ENCODE measurements around the gene HELQ. TPM values are rescaled to one million over a fixed set of nuclear protein-coding genes. Genes with fewer than 3 reads are reported as not detected.

The HELQ gene
- total RNA-seq, 1 donor from 2014 or later = 14.5 TPM

DNA sequence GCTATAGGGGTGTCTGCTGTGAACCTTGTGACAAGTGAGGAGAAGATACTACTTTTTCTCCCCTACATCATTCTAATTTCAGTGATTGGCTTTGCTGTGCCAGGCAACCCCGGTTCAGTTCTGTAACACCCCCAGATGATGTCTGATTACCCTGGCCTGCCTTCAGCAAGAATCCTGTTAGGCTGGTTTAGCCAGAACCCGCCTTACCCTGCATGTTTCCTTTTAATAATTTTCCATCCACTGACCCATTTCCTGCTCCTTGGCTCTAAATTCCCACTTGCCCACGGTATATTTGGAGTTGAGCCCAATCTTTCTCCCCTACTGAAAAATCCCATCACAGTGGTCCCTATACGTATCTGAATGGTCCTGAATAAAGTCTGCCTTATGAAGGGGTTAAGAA lies 74.5 kb downstream of the HELQ start:
- intact Hi-C loops (cut with micrococcal nuclease) = no loop called here

DNA sequence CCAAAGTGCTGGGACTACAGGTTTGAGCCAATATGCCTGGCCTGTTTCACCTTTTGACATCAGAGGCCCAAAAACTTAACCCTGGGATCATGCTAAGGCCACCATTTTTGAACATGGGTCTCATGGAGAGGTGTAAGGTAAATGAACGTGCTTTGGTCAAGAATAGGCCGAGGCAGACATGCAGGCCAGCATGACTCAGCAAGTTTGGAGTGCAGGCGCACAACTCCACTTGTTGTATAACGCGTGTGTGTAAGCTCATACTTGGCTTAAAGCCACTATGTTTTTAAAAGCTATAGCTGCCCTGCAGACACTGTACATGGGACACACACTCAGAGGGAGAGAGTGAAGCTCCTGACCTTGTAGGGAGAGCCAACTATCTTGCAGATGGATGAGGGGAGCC lies 77.2 kb downstream of the HELQ start:
- intact Hi-C loops (cut with micrococcal nuclease) = no loop called here

DNA sequence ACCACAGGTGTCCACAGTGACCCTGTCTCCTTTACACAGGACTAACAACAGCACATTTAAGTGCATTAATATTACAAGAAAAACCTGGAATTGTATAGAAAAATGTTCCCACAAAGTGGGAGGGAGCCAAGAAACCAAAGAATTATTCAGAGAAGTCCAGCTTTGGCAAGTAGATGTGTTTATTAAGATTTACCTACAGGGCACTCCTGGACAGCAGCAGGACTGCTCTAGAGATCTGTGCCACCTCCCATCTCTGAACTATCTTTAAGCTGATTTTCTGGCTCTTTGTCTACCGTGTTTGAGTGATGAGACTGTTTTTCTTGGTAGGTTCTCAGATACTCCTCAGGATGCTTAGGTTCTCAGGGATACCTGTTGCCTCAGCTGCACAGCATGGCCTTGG lies 82.7 kb downstream of the HELQ start:
- intact Hi-C loops (cut with micrococcal nuclease) = no loop called here

DNA sequence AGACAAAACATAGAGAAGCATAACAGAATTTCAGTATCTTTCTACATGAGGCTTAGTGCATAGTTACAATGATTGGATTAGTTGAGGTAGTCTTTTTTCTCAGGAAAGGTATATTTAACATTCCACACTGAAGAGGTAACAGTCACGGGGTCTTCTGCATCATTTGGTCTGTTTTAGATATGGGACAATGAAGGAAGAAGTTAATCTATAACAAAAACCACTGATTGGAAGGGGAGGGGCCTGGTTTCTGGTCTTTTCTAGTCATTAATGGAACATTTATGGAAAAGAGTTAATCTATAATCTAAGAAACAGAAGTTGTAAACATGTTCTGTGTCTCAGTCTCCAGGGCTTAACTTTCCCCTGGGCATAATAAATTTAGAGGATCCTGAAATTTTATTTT lies 83.7 kb downstream of the HELQ start:
- intact Hi-C loops (cut with micrococcal nuclease) = no loop called here

DNA sequence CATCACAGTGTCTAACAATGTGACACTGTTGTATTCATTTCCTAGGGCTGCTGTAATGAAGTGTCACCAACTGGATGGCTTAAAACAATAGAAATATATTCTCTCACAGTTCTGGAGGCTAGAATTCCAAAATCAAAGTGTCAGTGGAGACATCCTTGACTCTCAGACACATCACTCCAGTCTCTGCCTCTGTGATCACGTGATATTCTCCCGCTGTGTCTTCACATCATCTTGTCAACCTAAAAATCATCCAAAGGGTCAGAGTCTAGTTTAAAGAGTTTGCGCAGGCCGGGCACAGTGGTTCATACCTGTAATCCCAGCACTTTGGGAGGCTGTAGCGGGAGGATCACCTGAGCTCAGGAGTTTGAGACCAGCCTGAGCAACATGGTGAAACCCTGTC lies 84.4 kb downstream of the HELQ start:
- intact Hi-C loops (cut with micrococcal nuclease) = no loop called here

DNA sequence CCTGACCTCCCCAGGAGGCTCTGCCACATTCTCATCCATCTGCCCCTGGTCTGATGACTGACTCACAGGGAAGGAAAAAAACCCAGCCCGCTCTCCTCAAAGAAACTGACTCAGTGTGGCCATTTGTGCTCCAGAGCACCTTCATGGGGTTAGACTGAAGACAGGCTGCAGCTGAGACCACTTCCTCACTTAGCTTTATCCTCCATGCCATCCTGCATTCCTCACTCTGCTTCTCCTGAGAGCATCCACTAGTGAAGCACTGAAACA lies 85.0 kb downstream of the HELQ start:
- intact Hi-C loops (cut with micrococcal nuclease) = no loop called here

DNA sequence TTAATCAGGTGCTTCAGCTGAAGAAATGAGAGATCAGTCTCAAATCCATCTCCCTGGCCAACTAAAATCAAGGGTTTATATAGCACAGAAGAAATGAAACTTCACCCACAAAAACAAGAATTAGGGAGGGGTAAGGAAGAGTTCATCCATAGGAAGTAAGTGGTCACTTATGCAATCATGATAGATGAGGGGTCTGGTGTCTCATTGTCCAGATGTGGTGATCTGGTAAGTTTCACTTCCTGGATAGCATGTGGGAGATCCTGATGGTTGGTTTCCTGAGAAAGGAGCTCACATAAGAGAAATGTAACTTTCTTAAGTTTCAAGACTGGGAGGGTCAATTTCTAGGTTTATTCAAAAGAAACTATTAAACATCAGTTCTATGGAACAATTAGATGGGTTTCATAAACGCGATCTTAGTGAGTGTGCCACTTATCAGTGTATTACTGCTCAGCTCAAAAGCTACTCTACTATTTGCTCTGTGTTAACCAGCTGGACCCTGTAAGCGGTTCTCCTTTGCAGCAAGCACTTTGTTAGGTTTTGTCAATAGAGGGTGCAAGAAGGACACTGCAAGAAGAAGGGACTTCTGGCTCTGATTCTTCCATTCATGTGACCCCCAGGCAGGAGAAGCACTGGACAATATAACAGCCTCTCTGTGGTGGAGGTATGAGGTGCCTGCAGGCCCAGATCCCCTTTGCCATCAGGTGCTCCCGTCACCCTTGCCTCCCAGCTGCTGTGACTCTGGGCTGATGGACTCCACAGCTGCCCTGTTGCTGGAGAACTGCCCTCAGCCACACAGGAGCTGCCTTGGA lies 85.6 kb downstream of the HELQ start:
- intact Hi-C loops (cut with micrococcal nuclease) = no loop called here

DNA sequence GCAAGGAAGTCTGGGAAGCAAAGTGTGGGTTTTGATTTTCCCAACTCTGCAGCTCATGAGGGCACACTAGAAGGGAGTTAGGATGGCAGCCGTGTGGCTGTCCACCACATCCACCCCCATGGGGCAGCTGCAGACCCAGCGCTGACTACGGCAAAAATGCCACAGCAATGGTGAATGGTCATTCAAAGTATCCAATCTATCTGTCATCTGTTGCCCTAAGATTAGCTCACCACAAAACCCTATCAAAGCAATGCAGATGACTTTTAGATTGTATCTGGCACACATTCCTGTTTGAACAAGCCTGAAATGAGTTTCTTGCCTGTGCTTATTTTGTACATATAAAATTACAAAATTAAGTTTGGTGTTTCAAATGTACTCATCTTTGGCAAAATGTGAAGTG lies 91.3 kb downstream of the HELQ start:
- intact Hi-C loops (cut with micrococcal nuclease) = loop anchor here (5.0 kb wide), 1 partner anchor 278 kb away; no protein-coding TSS in a partner anchor

DNA sequence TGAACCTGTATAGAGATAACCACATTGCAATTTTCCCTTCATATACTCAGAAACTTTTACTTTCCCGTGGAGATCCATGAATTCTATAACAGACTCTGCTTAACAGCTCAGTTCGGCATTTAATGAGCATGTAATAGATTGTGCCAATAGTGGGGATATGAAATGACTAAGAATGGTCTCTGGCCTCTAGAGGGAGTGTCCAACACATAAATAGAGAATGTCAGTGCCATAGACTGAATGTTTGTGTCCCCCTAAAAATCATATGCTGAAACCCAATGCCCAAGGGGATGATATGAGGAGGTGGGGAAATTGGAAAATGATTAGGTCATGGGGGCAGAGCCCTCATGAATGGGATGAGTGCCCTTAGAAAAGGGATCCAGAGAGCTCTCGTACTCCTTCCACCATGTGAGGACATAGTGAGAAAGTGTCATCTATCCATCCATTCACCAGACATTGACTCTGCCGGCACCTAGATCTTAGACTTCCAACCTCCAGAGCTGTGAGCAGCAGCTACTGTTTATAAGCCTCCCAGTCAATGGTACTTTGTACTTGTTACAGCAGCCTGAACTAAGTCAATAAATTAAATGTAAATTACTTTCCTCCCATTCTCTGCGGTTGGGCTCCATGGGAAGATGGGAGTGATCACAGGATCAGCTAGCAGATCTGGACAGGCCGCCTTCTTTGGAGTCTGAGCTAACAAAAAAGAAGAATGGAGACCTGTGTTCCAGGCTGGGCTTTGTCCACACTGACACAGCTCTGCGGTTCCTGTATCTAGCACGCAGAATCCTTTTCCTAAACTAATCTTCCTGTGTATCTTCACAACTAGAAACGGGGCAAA lies 92.9 kb downstream of the HELQ start:
- intact Hi-C loops (cut with micrococcal nuclease) = loop anchor here (5.0 kb wide), 1 partner anchor 280 kb away; no protein-coding TSS in a partner anchor

DNA sequence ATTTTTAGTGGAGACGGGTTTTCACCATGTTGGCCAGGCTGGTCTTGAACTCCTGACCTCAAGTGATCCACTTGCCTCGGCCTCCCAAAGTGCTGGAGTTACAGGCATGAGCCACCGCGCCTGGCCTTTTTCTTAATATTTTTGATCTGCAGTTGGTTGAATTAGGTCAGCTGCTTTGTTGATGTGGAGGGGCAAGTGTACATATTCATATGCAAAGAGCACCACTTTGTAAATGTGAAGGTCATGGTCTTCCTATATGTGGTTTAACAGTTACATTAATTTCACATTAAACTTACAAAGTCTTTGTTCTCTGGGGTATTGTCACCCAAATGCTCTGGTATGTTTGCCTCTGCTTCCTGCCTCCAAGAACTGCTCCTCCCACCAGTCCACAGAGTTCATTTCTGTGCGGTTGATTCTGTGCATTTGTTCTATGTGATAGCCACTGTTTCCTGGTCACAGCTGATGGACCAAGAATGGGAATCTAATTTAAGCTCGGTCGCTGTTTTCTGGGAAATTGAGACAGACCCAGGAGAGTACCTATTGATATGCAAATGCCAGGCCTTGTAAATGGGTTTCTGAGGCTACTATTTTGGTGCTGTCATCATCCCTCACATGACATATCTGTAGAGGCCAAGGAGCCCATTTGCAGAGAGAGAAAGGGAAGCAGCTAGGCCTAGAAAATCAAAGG lies 94.1 kb downstream of the HELQ start:
- intact Hi-C loops (cut with micrococcal nuclease) = loop anchor here (5.0 kb wide), 1 partner anchor 281 kb away; no protein-coding TSS in a partner anchor

DNA sequence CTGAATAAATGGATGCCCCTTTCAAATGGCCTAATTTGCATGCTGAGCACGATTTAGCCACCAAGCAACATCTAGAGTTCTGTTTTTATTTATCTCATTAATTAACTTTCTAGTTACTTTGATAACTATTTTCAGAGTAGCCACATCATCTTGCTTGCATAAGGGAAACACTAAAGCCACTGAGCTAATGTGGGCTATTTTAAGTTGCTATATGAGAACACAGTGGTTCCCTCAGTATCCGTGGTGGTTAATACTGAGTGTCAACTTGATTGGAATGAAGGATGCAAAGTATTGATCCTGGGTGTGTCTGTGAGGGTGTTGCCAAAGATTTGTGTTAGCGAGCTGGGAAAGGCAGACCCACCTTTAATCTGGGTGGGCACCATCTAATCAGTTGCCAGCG lies 95.6 kb downstream of the HELQ start:
- intact Hi-C loops (cut with micrococcal nuclease) = loop anchor here (5.0 kb wide), 1 partner anchor 282 kb away; no protein-coding TSS in a partner anchor

DNA sequence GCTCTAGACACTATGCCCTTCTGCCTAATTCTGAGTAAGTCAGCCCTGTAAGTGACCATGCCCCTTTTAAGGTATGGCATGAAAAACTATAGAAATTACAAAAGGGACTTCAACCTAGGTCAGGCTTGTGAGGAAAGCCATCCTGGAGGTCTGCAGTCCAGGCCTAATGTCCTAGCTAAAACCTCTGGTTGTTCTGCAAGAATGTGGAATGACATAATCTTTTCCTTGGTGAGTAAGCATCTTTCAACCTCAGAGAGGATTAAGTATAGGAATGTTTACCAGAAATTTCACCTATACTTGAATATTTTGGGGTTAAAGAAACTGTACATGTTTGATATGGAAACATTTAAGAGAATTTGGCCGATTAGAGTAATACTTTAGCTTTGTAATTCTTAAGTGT lies 97.2 kb downstream of the HELQ start:
- intact Hi-C loops (cut with micrococcal nuclease) = no loop called here

Other genes starting within 250 kb of the HELQ start
- 14.7 and 15.5 TPM in 2 replicates for gene COQ2, start 171.0 kb downstream of the HELQ start, total RNA-seq
- gene HPSE, start 121.0 kb downstream of the HELQ start, total RNA-seq = 10.4 and 10.6 TPM in 2 replicates
- gene MRPS18C, start 235 bp upstream of the HELQ start, total RNA-seq = 69.6 and 72.4 TPM in 2 replicates
- 15.4 and 17.5 TPM in 2 replicates for gene ABRAXAS1, start 29.3 kb upstream of the HELQ start, total RNA-seq
- 10.3 and 11.1 TPM in 2 replicates for gene GPAT3, start 80.3 kb upstream of the HELQ start, total RNA-seq